GM19238 (cell line): ENCODE results near the gene GPR84.
"Not testable (repeated sequence)": the region's sequence is repeated elsewhere in the genome, so short reads cannot be mapped to it uniquely, and the experiment has no call there.

Experiments
- DNase-seq: peaks from one replicate; pipeline ENCODE4 v3.0.0; 2011; ENCODE audit warnings: low spot score; ENCODE audit not compliant: insufficient read length

Gene GPR84

GRCh38 chr12:54356228-54356627 lies 8.1 kb downstream of the GPR84 start:
- DNase-seq, result no peak

DNA sequence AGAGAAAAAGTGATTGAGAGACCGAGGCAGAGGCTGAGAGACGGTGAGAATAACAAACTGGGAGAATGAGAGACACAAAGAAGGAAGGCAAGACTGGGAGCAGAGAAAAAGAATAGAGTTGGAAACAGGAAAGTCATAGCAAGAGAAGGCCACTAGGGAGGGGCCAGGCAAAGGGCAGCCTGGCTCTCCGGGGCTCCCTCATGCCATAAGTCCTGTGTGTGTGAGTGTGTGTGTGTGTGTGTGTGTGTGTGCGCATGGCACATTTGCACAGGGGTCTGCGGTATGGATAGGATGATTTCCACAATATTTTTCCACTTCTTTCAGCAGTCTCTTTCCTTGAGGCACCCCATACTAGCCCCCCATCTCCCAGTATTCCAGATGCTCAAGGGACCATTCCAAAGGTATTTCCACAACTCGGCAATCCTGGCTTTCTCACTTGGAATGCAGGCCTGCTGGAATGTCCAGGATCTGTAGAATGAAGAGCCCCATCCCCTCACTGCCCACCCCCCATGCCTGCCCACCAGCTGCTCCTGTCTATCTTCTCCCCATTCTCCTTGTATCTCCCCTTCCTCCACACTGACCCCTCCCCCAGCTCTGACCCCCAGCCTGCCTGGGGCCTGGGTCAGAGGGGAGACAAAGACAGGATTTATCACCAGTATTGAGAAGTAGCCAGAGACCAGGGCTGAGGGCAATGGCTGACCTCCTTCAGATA lies 9.0 kb downstream of the GPR84 start:
- no peak for DNase-seq

- not testable (repeated sequence) for DNase-seq
Measured at GRCh38 chr12:54354271-54354670, 10.0 kb downstream of the GPR84 start.

GRCh38 chr12:54352891-54353874 lies 11.1 kb downstream of the GPR84 start:
- no peak for DNase-seq

- no peak for DNase-seq
Measured at GRCh38 chr12:54352022-54352531, 12.2 kb downstream of the GPR84 start.

DNA sequence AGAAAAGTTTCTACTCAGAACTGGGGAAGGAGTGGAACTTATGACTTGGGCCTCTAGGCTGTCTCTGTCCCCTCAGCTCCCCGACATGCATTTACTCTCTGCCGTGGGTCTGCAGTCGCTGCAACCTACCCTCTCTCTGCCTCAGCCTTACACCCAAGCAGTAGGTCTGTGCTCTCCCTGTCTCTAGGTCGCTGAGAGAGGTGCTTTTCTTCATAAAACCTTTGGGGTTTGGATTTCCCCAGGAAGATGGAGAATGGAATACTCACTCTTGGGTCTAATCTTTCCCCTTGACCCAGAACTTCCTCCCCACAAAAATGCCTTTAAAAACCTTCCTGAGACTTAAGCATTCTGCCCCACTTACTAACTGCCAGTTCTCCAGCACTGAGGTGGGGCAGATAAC lies 12.9 kb downstream of the GPR84 start:
- DNase-seq, result no peak

DNA sequence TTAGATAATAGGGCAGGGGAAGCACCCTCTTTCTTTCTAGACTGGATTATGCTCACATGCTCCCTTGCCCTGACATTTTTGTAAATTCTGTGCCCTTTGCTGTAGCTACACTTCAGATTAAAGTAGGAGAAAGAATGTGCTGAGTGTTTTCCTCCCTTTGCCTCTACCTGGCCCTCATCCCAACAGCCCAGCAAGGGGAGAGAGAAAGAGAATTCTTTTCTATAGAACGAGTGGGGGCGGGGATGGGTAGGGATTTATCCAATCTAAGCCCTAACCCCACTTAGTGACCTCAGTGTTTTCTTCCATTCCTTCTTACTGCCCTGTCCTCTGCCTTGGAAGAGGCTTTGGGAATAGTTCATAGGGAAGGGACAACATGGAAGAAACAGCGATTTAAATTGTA lies 13.5 kb downstream of the GPR84 start:
- no peak for DNase-seq

DNA sequence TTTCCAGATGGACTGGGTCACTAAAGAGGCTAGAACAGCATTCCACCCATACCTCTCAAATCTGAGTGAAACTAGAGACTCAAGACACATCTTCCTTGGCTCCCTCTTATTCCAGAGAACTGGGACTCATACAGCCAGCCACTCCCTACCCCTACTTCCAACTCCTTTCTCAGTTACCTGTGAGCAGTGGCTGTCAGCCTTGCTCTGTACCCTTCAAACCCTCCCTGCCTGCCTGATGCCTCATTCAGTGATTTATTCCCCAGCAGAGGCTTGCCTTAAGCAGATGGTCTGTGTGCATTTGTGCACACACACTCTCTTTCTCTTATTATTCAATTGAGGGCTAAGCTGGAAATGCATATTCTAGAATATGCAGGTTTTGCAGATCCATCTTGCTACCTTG lies 14.6 kb downstream of the GPR84 start:
- no peak for DNase-seq

DNA sequence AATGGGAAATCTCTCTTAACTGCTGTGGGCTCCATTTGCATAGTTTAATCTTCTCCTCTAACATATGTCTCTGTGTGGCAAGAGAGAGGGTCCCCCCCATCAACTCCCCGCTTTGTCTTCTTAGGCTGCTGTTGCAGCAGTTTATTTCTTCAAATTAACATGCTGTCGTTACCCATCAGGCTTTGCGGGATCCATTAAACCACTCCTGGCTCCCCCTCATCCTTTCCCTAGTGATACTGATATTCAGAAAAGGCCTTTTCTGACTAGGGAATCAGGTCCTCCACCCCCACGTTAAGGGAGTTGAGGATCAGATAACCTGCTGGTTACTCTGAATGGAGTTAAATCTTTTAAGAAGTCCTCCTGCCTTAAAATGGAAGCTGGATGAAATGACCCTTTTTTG lies 15.2 kb downstream of the GPR84 start:
- no peak for DNase-seq

- DNase-seq, result no peak
Measured at GRCh38 chr12:54341378-54342300, 22.6 kb downstream of the GPR84 start.

DNA sequence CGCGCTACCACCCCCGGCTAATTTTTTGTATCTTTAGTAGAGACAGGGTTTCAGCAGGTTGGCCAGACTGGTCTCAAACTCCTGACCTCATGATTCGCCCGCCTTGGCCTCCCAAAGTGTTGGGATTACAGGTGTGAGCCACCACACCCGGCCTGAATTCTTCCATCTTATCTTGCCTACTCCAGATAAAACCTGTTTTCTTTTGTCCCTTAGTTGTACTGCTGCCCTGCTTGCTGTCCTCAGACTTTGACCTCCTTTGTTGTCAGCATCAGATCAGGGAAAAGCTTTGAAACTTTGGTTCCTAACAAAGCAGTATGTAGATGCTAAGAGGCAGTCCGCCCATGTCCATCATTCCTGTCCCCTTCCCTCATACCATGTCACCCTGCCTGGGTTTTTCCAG lies 23.4 kb downstream of the GPR84 start:
- no peak for DNase-seq

- DNase-seq, result no peak
Measured at GRCh38 chr12:54338698-54339296, 25.5 kb downstream of the GPR84 start.

- DNase-seq, result no peak
Measured at GRCh38 chr12:54337854-54338650, 26.2 kb downstream of the GPR84 start.

DNA sequence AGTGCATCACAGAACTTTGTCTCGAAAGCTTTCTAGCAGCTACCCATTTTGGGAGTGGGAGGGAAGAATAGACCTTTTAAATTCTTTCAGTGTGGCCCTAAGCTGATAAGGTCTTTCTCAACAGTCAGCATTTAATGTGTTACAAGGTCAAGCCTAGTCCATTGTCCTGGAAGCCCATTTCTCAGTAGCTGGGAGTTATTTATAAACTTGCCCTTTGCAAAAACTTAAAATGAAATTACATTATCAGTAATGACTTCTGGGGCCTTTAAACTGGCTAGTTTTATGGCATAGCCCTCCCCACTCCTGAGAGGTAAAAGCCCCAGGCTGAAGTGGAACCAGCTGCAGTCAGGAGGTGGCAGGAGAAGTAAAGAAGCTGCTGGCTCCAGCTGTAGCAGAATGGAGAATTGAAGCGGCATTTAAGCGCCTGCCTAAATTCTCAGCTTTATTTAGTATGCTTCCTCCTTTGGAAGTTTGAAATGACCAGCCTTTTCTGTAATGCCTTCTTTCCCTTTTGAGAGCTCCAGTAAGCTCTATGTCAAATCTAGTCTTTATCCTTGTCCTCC lies 26.9 kb downstream of the GPR84 start:
- no peak for DNase-seq

GRCh38 chr12:54333420-54334034 lies 30.8 kb downstream of the GPR84 start:
- DNase-seq, result no peak

GRCh38 chr12:54331461-54331860 lies 32.8 kb downstream of the GPR84 start:
- DNase-seq, result no peak

DNA sequence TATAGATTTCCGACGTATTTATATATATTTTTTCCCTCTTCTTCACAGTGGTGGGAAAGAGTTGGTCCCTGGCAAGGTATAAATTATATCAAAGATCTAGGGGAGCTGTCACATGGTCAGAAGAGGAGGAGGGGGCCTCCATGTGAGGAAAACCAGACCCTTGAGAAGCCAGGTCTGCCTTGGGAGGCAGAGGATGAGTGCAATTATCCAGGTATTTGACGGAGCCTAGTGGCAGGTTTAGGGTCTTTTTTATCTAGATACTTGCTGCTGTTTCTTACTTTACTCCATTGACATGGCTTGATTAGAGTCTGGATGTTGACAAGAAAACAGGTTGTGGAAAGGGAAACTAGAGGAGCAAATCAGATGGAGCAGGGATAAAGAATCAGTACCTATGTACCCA lies 33.8 kb downstream of the GPR84 start:
- DNase-seq, result no peak

GRCh38 chr12:54329759-54330158 lies 34.5 kb downstream of the GPR84 start:
- no peak for DNase-seq
